ENCODE measurements around the gene HS3ST4.

HS3ST4 gene

GRCh38 chr16:25914357-25914962 is 222.7 kb downstream of the HS3ST4 start:
- no peaks in the 10 kb centered on the region for H3K27me3 ChIP-seq (ENCODE audit: control insufficient read depth in 1 of 2, insufficient read depth in 2 of 2, low read length in 2 of 2)
- H3K4me3 ChIP-seq (ENCODE audit: low read depth in 1 of 2, low read length in 2 of 2): no peak overlapping the region
- no peaks in the 10 kb centered on the region for H3K36me3 ChIP-seq (ENCODE audit: control insufficient read depth in 1 of 2, insufficient read depth in 2 of 2, low read length in 2 of 2)
- H3K9me3 ChIP-seq (ENCODE audit: control insufficient read depth in 1 of 2, low read length in 2 of 2): no peaks in the 10 kb centered on the region
- H3K9ac ChIP-seq (ENCODE audit: low read depth in 1 of 2, low read length in 2 of 2): no peak overlapping the region
- H3K4me1 ChIP-seq (ENCODE audit: control insufficient read depth in 1 of 2, insufficient read depth in 2 of 2, low read length in 2 of 2): no peaks in the 10 kb centered on the region
- H3K27ac ChIP-seq (ENCODE audit: low read depth, low read length): no peak overlapping the region

GRCh38 chr16:25916037-25916436 is 224.3 kb downstream of the HS3ST4 start:
- H3K36me3 ChIP-seq (ENCODE audit: control insufficient read depth in 1 of 2, insufficient read depth in 2 of 2, low read length in 2 of 2): no peaks in the 10 kb centered on the region
- no peak overlapping the region for H3K27ac ChIP-seq (ENCODE audit: low read depth, low read length)
- no peak overlapping the region for H3K9ac ChIP-seq (ENCODE audit: low read depth in 1 of 2, low read length in 2 of 2)
- no peaks in the 10 kb centered on the region for H3K9me3 ChIP-seq (ENCODE audit: control insufficient read depth in 1 of 2, low read length in 2 of 2)
- H3K27me3 ChIP-seq (ENCODE audit: control insufficient read depth in 1 of 2, insufficient read depth in 2 of 2, low read length in 2 of 2): no peaks in the 10 kb centered on the region
- no peaks in the 10 kb centered on the region for H3K4me1 ChIP-seq (ENCODE audit: control insufficient read depth in 1 of 2, insufficient read depth in 2 of 2, low read length in 2 of 2)
- no peak overlapping the region for H3K4me3 ChIP-seq (ENCODE audit: low read depth in 1 of 2, low read length in 2 of 2)

- Histone ChIP-seq H3K36me3 (ENCODE audit: control insufficient read depth in 1 of 2, insufficient read depth in 2 of 2, low read length in 2 of 2) (no peaks in the 10 kb centered on the region), H3K9ac (ENCODE audit: low read depth in 1 of 2, low read length in 2 of 2) (no peak overlapping the region), H3K9me3 (ENCODE audit: control insufficient read depth in 1 of 2, low read length in 2 of 2) (no peaks in the 10 kb centered on the region), H3K4me3 (ENCODE audit: low read depth in 1 of 2, low read length in 2 of 2) (no peak overlapping the region), H3K27me3 (ENCODE audit: control insufficient read depth in 1 of 2, insufficient read depth in 2 of 2, low read length in 2 of 2) (no peaks in the 10 kb centered on the region), H3K4me1 (ENCODE audit: control insufficient read depth in 1 of 2, insufficient read depth in 2 of 2, low read length in 2 of 2) (no peaks in the 10 kb centered on the region), H3K27ac (ENCODE audit: low read depth, low read length) (no peak overlapping the region)
Observed at GRCh38 chr16:25922438-25922837, 230.7 kb downstream of the HS3ST4 start.

- Histone ChIP-seq H3K4me3 (ENCODE audit: low read depth in 1 of 2, low read length in 2 of 2) (no peak overlapping the region), H3K4me1 (ENCODE audit: control insufficient read depth in 1 of 2, insufficient read depth in 2 of 2, low read length in 2 of 2) (no peaks in the 10 kb centered on the region), H3K36me3 (ENCODE audit: control insufficient read depth in 1 of 2, insufficient read depth in 2 of 2, low read length in 2 of 2) (no peaks in the 10 kb centered on the region), H3K27ac (ENCODE audit: low read depth, low read length) (no peak overlapping the region), H3K9ac (ENCODE audit: low read depth in 1 of 2, low read length in 2 of 2) (no peak overlapping the region), H3K27me3 (ENCODE audit: control insufficient read depth in 1 of 2, insufficient read depth in 2 of 2, low read length in 2 of 2) (no peaks in the 10 kb centered on the region), H3K9me3 (ENCODE audit: control insufficient read depth in 1 of 2, low read length in 2 of 2) (no peaks in the 10 kb centered on the region)
Observed at GRCh38 chr16:25925421-25925820, 233.7 kb downstream of the HS3ST4 start.

- Histone ChIP-seq H3K9ac (ENCODE audit: low read depth in 1 of 2, low read length in 2 of 2) (no peak overlapping the region), H3K4me3 (ENCODE audit: low read depth in 1 of 2, low read length in 2 of 2) (no peak overlapping the region), H3K36me3 (ENCODE audit: control insufficient read depth in 1 of 2, insufficient read depth in 2 of 2, low read length in 2 of 2) (no peaks in the 10 kb centered on the region), H3K27me3 (ENCODE audit: control insufficient read depth in 1 of 2, insufficient read depth in 2 of 2, low read length in 2 of 2) (no peaks in the 10 kb centered on the region), H3K4me1 (ENCODE audit: control insufficient read depth in 1 of 2, insufficient read depth in 2 of 2, low read length in 2 of 2) (no peaks in the 10 kb centered on the region), H3K27ac (ENCODE audit: low read depth, low read length) (no peak overlapping the region), H3K9me3 (ENCODE audit: control insufficient read depth in 1 of 2, low read length in 2 of 2) (no peaks in the 10 kb centered on the region)
Observed at GRCh38 chr16:25931473-25932035, 239.8 kb downstream of the HS3ST4 start.

- Histone ChIP-seq H3K4me3 (ENCODE audit: low read depth in 1 of 2, low read length in 2 of 2) (no peak overlapping the region), H3K9me3 (ENCODE audit: control insufficient read depth in 1 of 2, low read length in 2 of 2) (peaks cover 4 to 7% of the 10 kb centered on the region in 2 donors), H3K27me3 (ENCODE audit: control insufficient read depth in 1 of 2, insufficient read depth in 2 of 2, low read length in 2 of 2) (no peaks in the 10 kb centered on the region), H3K9ac (ENCODE audit: low read depth in 1 of 2, low read length in 2 of 2) (no peak overlapping the region), H3K27ac (ENCODE audit: low read depth, low read length) (no peak overlapping the region), H3K4me1 (ENCODE audit: control insufficient read depth in 1 of 2, insufficient read depth in 2 of 2, low read length in 2 of 2) (no peaks in the 10 kb centered on the region), H3K36me3 (ENCODE audit: control insufficient read depth in 1 of 2, insufficient read depth in 2 of 2, low read length in 2 of 2) (no peaks in the 10 kb centered on the region)
Observed at GRCh38 chr16:25941800-25942499, 250.2 kb downstream of the HS3ST4 start.

GRCh38 chr16:25950586-25951281 is 259.0 kb downstream of the HS3ST4 start:
- Histone ChIP-seq H3K9me3 (ENCODE audit: control insufficient read depth in 1 of 2, low read length in 2 of 2) (peaks cover 0 to 3% of the 10 kb centered on the region in 2 donors), H3K9ac (ENCODE audit: low read depth in 1 of 2, low read length in 2 of 2) (no peak overlapping the region)

GRCh38 chr16:25951999-25952398 is 260.2 kb downstream of the HS3ST4 start:
- H3K4me1 ChIP-seq (ENCODE audit: control insufficient read depth in 1 of 2, insufficient read depth in 2 of 2, low read length in 2 of 2): no peaks in the 10 kb centered on the region
- no peak overlapping the region for H3K27ac ChIP-seq (ENCODE audit: low read depth, low read length)
- H3K4me3 ChIP-seq (ENCODE audit: low read depth in 1 of 2, low read length in 2 of 2): no peak overlapping the region
- H3K27me3 ChIP-seq (ENCODE audit: control insufficient read depth in 1 of 2, insufficient read depth in 2 of 2, low read length in 2 of 2): no peaks in the 10 kb centered on the region
- peaks cover 3% of the 10 kb centered on the region in 2 donors for H3K9me3 ChIP-seq (ENCODE audit: control insufficient read depth in 1 of 2, low read length in 2 of 2)
- no peaks in the 10 kb centered on the region for H3K36me3 ChIP-seq (ENCODE audit: control insufficient read depth in 1 of 2, insufficient read depth in 2 of 2, low read length in 2 of 2)
- no peak overlapping the region for H3K9ac ChIP-seq (ENCODE audit: low read depth in 1 of 2, low read length in 2 of 2)

More at GRCh38 chr16:25950586-25951281, 259.0 kb downstream of the HS3ST4 start:
- Histone ChIP-seq H3K4me1 (ENCODE audit: control insufficient read depth in 1 of 2, insufficient read depth in 2 of 2, low read length in 2 of 2) (no peaks in the 10 kb centered on the region), H3K36me3 (ENCODE audit: control insufficient read depth in 1 of 2, insufficient read depth in 2 of 2, low read length in 2 of 2) (no peaks in the 10 kb centered on the region), H3K27me3 (ENCODE audit: control insufficient read depth in 1 of 2, insufficient read depth in 2 of 2, low read length in 2 of 2) (no peaks in the 10 kb centered on the region), H3K27ac (ENCODE audit: low read depth, low read length) (no peak overlapping the region), H3K4me3 (ENCODE audit: low read depth in 1 of 2, low read length in 2 of 2) (no peak overlapping the region)

- H3K4me1 ChIP-seq (ENCODE audit: control insufficient read depth in 1 of 2, insufficient read depth in 2 of 2, low read length in 2 of 2): no peaks in the 10 kb centered on the region
- no peak overlapping the region for H3K9ac ChIP-seq (ENCODE audit: low read depth in 1 of 2, low read length in 2 of 2)
- no peak overlapping the region for H3K4me3 ChIP-seq (ENCODE audit: low read depth in 1 of 2, low read length in 2 of 2)
- H3K9me3 ChIP-seq (ENCODE audit: control insufficient read depth in 1 of 2, low read length in 2 of 2): peaks cover 0 to 3% of the 10 kb centered on the region in 2 donors
- no peak overlapping the region for H3K27ac ChIP-seq (ENCODE audit: low read depth, low read length)
- H3K36me3 ChIP-seq (ENCODE audit: control insufficient read depth in 1 of 2, insufficient read depth in 2 of 2, low read length in 2 of 2): no peaks in the 10 kb centered on the region
- no peaks in the 10 kb centered on the region for H3K27me3 ChIP-seq (ENCODE audit: control insufficient read depth in 1 of 2, insufficient read depth in 2 of 2, low read length in 2 of 2)
Observed at GRCh38 chr16:25952983-25953382, 261.2 kb downstream of the HS3ST4 start.

GRCh38 chr16:25957707-25958106 is 265.9 kb downstream of the HS3ST4 start:
- Histone ChIP-seq H3K9me3 (ENCODE audit: control insufficient read depth in 1 of 2, low read length in 2 of 2) (peaks cover 0 to 3% of the 10 kb centered on the region in 2 donors), H3K27ac (ENCODE audit: low read depth, low read length) (no peak overlapping the region), H3K36me3 (ENCODE audit: control insufficient read depth in 1 of 2, insufficient read depth in 2 of 2, low read length in 2 of 2) (no peaks in the 10 kb centered on the region), H3K27me3 (ENCODE audit: control insufficient read depth in 1 of 2, insufficient read depth in 2 of 2, low read length in 2 of 2) (no peaks in the 10 kb centered on the region), H3K4me3 (ENCODE audit: low read depth in 1 of 2, low read length in 2 of 2) (no peak overlapping the region), H3K4me1 (ENCODE audit: control insufficient read depth in 1 of 2, insufficient read depth in 2 of 2, low read length in 2 of 2) (no peaks in the 10 kb centered on the region), H3K9ac (ENCODE audit: low read depth in 1 of 2, low read length in 2 of 2) (no peak overlapping the region)
